HG03135 (cell line): ENCODE data around the gene BATF2.
"Not testable (repeated sequence)": the region's sequence is repeated elsewhere in the genome, so short reads cannot be mapped to it uniquely, and the experiment has no call there.

ENCODE experiments used
- ATAC-seq: cut with Tn5 transposase; IDR thresholded peaks from one replicate; pipeline ENCODE4 v1.9.1; 2021; ENCODE audit warnings: mild to moderate bottlenecking, moderate library complexity; ENCODE audit not compliant: unreplicated experiment

Gene BATF2

DNA sequence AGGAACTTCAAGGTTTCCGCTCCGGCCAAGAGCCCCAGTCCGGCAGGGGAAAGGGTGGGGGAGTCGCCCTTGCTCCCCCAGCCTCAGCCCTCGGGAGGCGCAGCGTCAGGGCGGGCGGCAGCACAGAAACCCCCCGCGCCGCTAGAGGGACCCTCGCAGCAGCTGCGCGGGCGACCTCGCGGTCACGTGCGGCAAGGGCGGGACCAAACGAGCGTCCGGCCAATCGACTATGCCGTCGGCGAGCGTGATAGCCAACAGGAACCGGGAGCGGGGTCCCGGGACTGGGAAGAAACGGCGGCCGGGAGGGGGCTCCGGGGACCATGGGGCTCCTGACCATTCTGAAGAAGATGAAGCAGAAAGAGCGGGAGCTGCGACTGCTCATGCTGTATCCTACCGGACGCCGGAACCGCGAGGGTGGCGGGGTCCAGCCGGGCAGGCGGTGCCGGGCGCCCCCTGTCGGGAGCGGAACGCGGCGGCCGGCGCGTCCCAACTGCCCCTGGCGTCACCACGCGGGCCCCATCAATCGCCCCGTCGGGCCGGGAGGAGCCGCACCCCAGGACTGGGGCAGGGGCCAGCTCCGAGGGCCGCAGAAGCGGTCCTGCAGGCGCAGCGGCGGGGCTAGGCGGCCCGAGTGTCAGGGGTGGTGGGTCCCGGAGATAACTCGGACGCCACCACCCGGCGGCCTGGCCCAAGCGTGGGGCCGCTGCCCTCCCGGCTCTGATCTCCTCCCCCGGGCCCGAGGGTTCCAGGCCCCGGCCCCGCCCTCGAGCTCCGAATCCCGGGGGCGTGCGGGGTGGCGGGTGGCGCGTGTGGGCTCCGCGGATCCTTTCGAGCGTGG, 17.3 kb upstream of the BATF2 start, which contains the start of gene ARL2:
Gene ARL2, plus strand, starts transcription at position 273 of the 838 bp plus-strand sequence. Its CDS starts 48 bp downstream, at position 321.
- peak; percentile 77 for ATAC-seq

DNA sequence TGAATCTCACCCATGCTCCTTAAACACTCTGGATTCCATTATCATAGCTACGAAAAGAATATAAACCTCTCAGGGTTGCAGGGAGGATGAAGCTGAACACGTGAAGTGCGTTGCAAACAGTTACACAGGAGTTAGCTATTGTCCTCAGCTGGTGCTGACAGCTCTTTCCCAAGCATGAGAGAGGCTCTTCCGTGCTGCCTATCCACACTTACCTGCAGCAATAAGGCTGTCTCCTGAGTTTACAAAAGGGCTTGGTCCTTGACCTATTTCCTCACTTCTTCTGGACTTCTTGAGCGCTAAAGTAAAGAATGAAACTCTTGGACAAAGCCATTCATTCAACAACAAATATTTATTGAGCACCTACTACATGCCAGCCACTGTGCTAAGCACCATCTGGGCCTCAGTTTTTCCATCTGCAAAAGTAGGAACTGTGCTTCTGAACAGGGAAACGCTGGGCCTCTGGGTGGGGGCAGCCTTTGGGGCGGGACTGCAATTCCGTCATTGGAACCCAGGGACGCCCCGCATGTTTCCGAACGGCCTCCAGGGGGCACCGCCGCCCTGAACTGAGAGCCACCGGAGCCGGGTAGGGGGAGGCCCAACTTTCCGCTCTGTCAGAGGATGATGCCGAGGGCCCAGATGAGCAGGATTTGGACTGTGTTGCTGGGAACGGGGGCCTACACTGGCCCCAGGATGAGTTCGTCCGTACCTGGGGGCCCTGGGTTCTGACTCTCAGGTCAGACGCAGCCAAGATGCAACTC, 16.5 kb upstream of the BATF2 start:
- ATAC-seq = peak; percentile 66

DNA sequence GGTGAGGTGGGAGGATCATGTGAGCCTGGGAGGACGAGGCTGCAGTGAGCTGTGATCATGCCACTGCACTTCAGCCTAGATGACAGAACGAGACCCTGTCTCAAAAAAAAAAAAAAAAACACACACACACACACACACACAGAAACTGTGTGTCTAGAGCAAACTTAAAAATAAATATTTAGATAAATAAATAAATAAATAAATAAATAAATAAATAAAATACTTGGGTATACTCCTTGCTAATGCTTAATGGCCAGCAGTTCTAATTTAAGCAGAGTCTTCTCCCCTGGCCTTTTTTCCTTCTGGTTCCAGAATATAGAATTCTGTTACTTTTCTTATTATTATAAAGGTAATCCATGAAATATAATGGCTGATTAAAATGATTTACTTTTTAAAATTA, 12.1 kb upstream of the BATF2 start:
- no peak for ATAC-seq

DNA sequence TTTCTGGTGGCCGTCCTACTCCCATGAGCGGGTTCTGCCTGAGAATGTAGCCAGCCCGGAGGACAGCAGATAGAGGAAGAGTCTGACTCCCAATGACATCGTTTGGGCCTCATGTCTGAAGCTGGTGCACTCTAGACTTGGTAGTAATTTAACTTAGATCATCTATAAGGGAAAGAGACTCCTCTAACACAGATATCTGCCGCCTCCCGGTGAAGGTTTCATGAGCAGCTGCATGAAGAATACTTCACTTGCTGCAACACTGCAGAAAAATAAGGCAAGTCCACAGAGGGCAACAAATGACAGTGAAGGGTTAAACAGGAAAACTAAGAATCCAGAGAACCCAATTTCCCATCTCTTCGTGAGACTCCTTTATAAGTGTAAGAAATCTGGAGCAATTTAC, 11.2 kb upstream of the BATF2 start:
- no peak for ATAC-seq

DNA sequence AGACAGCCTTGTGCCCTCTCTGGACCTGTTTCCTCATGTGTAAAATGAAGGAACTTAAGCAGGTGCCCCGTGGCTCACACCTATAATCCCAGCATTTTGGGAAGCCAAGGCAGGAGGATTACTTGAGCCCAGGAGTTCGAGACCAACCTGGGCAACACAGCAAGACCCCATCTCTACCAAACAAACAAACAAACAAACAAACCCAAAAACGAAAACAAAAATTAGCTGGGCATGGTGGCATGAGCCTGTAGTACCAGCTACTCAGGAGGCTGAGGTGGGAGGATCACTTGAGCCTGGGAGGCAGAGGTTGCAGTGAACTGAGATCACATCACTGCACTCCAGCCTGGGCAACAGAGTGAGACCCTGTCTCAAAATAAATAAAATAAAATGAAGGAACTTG, 7.2 kb upstream of the BATF2 start:
- not testable (repeated sequence) for ATAC-seq

DNA sequence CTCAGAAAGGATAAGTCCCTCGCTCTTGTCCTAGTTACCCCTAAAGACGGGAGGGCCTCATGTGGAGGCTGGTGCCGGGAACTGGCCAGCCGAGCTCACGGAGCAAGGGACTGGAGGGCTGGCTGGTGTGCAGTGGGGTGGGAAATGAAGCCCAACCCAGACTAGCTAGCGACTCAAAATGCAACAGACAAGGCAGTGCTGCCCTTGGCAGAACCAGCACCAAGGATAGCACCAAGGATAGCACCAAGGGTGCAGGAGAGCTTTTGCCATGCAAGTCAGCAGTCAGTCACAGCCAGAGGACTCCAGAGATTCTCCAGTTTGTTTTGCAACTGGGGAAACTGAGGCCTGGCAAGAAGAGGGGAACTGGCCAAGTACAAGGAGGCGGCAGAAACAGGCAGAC, 6.5 kb upstream of the BATF2 start:
- no peak for ATAC-seq

DNA sequence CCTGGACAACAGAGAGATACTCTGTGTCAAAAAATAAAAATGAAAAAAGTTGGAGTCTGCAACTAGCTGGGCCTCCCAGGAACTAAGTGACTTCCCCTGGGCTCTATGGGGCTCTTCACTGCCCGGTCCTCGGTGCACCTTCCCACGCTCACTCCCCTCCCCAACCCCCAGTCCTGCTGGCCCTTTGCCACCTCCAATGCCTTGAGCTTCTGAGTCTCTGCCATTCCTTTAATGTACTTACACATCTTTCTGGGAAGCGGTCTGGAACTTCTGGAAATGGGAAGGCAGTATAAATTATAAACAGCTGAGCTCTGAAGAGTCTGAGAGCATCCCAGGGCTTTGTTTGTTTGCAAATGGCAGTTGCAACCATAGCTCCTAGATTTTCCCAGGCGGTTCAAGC, 5.9 kb upstream of the BATF2 start:
- no peak for ATAC-seq

DNA sequence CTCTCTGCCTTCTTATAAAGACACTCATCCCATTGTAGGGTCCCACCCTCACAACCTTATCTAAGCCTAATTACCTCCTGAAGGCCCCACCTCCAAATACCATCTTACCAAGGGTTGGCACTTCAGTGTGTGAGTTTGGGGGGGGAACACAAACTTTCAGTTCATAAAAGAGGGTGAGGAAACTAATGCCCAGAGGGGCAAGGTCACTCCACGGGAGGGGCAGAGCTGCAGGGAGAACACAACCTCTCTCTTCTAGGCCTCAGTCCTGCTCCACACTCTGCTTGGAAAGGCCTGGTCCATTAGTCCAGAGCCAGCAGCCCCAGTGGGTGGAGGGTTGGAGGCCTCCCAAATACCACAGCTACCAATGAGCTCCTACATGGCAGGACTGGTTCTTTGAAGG, 2.7 kb upstream of the BATF2 start:
- no peak for ATAC-seq

DNA sequence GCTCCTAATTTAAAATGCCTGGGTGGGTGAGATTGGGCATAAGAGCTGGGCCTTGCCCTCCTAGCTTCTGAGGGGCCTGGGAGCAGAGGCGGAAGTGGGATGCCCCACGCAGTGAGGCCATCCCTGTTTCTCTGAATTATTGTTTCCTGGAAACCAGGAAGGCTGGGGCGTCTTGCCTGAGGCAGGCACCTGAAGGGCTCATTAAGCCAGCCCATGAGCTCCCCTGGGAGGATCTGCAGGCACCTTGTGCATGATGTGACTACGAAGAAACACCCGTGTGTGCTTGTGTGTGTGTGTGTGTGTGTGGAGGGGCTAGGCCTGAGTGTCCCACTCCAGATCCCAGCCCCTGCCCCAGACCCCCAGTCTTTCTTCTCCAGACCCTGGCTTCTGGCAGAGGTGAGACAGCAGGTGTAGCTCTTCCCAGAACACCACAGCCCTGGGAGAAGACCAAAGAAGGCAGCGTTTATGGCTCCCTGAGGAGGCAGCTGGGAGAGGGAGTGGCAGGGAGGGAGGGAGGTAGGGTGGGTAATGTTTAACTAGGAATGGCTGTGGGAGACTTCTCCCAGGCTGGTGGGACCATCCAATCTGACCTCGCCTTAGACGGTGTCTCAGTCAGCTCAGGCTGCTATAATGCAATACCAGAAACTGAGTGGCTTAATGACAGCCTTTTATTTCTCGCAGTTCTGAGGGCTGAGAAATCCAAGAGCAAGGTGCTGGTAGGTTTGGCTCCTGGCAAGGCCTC, 2.1 kb upstream of the BATF2 start:
- ATAC-seq = no peak

DNA sequence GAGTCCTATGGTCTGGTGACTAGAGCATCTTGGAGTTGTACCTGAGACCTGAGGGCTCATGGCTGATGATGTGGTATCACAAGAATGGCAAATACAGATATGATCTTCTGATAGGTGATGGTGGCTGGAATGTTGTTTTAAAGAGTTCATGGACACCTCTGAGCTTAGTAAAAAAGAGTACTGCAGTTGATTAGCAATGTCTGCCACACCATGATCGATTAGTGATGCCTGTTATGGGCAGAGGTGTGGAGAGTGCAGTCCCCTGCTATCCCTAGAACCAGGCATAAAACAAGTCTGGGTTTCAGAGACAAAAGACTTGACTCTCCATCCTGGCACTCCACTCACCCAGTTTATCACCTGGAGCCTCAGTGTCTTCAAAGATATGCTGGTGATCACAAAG, 1.4 kb upstream of the BATF2 start:
- no peak for ATAC-seq

DNA sequence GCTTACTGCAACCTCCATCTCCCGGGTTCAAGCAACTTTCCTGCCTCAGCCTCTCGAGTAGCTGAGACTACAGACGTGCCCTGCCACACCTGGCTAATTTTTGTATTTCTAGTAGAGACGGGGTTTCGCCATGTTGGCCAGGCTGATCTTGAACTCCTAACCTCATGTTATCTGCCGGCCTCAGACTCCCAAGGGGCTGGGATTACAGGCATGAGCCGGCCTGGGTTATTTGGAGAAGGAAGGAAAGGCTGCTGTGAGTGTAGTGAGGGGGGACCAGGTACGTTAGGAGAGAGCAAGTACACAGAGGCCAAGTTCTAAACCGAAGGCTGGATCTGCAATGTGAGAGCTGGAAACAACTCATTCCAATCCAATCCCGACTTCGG, 453 bp downstream of the BATF2 start:
- ATAC-seq = no peak

DNA sequence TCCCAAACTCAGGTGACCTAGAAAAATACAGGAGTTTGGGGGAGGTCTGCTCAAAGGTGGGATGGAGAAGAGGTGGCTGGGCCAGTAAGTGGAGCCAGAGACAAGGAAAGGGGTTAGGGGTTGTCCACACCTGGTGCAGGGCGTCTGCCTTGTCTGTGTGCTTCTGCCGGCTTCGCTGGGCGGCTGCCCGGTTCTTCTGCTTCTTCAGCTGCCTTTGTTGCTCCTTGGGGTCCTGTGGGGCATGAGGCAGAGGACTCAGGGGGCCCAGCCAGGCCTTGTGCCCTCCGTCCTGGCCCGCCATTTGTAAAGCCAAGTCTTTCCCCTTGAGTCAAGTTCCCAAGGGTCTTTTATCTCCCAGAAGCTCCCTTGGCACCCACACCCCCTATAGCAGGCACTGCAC, 2.5 kb downstream of the BATF2 start:
- ATAC-seq = no peak

DNA sequence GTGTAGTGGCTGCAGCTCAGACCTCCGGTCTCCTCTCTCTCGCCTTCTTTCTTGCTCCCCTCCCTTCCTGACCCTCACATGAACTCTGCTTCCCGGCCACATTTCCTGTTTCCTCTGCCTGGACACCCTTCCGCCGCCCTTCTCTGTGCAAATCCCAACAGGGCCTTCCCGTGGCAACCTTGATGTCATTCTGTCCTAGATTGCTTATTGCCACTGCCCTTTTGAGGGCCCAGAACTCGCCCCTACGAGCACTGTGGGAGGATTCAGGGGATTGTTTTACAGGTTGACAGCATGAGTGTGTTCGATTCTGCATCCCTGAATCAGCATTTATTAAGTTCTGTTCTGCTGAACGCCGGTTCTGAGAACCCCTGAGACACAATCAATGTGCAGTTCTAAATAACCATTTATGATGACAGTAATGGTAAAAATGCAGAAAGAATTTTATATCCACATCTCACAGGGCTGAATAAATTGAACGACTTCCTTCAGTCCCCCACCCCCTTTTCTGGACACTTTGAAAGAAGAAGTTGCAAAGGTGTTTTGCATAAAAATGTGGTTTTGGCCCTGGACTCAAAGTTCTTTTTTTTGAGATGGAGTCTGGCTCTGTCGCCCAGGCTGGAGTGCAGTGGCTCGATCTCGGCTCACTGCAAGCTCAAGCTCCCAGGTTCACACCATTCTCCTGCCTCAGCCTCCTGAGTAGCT, 6.4 kb downstream of the BATF2 start:
- ATAC-seq = no peak

DNA sequence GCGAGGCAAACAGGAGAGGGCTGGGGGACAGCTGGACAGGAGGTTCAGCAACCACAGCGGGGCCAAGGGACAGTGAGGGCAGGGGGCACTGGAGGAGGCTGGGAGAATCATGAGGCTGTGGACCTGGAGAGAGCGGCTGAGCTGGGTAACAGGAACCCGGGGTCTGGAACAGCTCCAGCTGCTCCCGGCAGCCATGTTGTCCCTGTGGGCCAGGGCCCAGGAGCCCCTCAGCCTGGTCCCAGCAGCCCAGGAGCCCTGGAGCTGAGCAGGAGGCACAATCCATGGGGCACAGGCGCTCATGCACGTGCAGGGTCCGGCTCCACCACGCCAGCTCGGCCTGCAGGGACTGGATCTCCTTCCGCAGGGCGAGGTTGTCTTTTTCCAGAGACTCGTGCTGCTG, 7.4 kb downstream of the BATF2 start:
- no peak for ATAC-seq

DNA sequence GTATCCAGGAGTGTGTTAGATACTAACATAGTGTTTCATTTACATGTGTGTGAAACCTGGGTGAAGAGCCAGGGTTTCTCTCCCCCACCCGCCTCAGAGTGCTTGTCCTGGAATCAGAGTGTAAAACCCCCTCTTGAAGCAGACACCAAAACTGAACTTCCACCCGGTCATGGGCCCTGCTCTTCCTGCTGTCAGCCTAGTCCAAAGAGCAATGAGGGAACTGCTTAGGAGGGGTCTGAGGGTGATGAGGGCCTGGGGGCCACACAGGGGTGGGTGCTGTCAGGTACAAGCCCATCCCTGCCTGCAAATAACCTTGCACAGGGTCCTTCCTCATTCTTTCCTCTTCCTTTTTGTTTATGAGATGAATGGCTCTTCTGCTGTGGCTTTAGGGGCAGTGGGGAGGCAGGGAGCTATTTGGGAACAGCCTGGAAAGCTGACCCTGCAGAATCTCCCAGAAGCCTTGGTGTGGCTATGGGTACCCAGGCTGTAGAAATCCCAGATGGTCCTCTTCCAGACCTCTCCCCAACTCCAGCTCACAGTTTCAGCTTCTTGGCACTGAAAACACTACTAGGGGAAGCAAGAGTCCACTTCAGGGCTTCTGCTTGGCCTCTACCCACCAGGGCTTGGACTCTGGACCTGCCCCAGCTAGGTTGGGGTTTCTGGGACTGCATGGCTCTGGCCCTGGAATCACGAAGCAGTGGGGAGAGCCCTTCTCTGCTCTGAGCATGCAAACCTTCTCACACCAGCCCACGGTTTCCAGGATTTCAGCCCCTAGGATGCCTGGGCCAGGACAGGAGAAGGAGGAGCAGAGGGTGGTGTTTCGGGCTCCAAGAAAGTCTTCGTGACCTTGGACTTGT, 8.5 kb downstream of the BATF2 start:
- ATAC-seq = no peak

DNA sequence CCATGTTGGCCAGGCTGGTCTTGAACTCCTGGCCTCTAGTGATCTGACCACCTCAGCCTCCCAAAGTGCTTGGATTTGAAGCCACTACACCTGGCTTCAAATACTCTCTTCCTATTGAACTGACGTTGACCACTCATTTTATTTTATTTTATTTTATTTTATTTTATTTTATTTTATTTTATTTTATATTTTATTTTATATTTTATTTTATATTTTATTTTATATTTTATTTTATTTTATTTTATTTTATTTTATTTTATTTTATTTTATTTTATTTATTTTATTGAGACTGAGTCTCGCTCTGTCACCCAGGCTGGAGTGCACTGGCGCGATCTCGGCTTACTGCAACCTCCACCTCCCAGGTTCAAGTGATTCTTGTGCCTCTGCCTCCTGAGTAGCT, 13.4 kb downstream of the BATF2 start:
- not testable (repeated sequence) for ATAC-seq

DNA sequence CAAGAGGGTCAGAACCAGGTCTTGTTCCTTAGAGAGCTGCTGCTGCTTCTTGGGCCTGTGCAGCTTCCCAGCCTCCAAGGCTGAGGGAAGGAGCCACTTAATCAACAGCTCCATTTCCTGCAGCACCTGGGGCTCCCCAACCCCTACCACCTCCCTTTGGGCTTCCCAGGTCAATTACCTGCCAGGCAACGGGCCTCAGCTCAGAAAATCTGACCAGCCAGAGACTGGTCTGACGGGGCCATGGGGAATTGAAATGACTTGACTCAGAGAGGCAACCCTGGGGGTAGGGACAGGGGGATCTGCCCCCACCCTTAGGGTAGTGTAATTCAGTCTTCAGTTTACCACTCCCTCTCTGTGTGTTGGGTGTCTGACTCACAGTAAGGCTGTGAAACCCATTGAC, 20.1 kb downstream of the BATF2 start:
- ATAC-seq = no peak

DNA sequence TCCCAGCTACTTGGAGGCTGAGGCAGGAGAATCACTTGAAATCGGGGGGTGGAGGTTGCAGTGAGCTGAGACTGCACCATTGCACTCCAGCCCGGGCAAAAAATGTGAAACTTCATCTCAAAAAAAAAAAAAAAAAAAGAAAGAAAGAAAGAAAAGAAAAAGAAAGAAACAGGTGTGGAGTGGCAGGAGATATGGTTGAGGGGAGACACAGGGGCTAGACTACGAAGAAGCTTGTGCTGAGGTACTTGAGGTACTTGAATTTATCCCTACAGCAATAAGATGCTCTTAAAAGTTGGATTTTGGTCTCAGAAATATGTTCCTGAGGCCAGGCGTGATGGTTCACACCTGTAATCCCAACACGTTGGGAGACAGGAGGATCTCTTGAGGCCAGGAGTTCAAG, 22.6 kb downstream of the BATF2 start:
- ATAC-seq = no peak

DNA sequence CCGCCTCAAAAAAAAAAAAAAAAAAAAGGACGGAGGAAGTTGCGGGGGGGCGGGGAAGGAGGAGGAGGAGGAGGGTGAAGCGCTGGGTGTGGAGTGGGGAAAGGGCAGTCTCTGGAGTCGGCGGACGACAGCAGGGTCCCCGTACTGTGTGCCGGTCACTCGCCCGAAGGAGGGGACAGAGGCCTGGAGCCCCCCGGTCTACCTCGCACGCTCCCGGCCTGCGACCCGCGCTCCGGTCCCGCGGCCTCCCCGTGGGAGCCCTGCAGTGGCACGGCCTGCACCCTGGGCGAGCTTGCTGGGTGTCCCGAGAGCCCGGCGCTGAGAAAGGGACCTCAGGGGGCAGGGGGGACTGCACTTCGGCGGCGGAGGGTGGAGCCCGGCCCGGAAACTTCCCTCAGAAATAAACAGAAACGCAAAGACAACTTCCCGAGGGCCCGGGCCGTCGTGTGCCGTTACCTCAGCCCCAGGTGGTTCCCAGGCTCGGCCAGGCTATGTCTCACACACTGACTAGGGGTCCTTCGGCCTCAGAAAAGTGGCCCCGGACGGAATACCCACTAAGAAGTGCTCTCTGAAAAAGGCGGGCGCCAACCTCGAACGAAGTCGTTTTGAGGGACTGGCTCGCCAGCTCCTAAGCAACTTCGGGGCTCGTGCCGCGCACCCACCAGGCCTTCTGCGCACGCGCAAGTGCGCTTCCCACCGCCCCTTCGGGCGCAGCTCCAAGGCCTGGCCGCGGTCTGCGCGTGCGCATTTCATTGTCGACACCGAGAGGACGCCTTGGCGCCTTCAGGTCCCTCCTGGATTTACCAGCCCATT, 25.1 kb downstream of the BATF2 start, which contains the start of gene MAJIN:
Gene MAJIN, minus strand, starts transcription at position 688 of the 813 bp plus-strand sequence. CDS start 12,703 bp downstream, outside the sequence.
- ATAC-seq = no peak
